Activated naive CD4-positive, alpha-beta T cell treated with anti-CD3 and anti-CD28 coated beads, Interleukin-2, amount 10 ng/mL, durations not matched to agents 7 days and 5 days (primary cell): ENCODE data around the gene SEBOX.

ENCODE experiments used
- CTCF ChIA-PET: fragments of 350-600 bp; sonication (Branson Sonifier 250); formaldehyde crosslinking; loops from one replicate; lab custom pipeline; 2021; ENCODE audit warnings: antibody characterized with exemption; lab: Charles Lee
- DNase-seq: peaks from one replicate; pipeline ENCODE4 v3.0.0-alpha.2; 2020
- H3K27ac Mint-ChIP-seq: one replicate; pipeline ENCODE4 v1.8.0; 2021; ENCODE audit warnings: mild to moderate bottlenecking, moderate library complexity, mixed read lengths
- H3K27me3 Mint-ChIP-seq: one replicate; pipeline ENCODE4 v1.8.0; 2021; ENCODE audit warnings: mild to moderate bottlenecking, mixed read lengths
- H3K36me3 Mint-ChIP-seq: one replicate; pipeline ENCODE4 v1.8.0; 2021; ENCODE audit warnings: mixed read lengths
- H3K4me1 Mint-ChIP-seq: one replicate; pipeline ENCODE4 v1.8.0; 2021; ENCODE audit warnings: mixed read lengths
- H3K4me3 Mint-ChIP-seq: one replicate; pipeline ENCODE4 v1.8.0; 2021; ENCODE audit warnings: mild to moderate bottlenecking, moderate library complexity, mixed read lengths
- H3K9me3 Mint-ChIP-seq: one replicate; pipeline ENCODE4 v1.8.0; 2021; ENCODE audit warnings: mixed read lengths

Gene SEBOX

GRCh38 chr17:28320215-28321061 is 44.6 kb downstream of the SEBOX start:
- CTCF ChIA-PET, result no interaction called here
- peaks cover 11% of the 10 kb centered on the region for H3K27me3 Mint-ChIP-seq
- H3K4me1 Mint-ChIP-seq, result peaks cover 42% of the 10 kb centered on the region
- peak overlapping the region; percentile 83 for H3K4me3 Mint-ChIP-seq
- H3K9me3 Mint-ChIP-seq, result no peaks in the 10 kb centered on the region
- peaks cover 7% of the 10 kb centered on the region for H3K36me3 Mint-ChIP-seq
- H3K27ac Mint-ChIP-seq, result peak overlapping the region; percentile 5
- DNase-seq, result no peak

GRCh38 chr17:28319598-28319935 is 45.4 kb downstream of the SEBOX start:
- CTCF ChIA-PET, result no interaction called here
- Mint-ChIP-seq H3K9me3 (no peaks in the 10 kb centered on the region), H3K27me3 (peaks cover 16% of the 10 kb centered on the region), H3K4me1 (peaks cover 42% of the 10 kb centered on the region), H3K4me3 (peak overlapping the region; percentile 83), H3K36me3 (peaks cover 7% of the 10 kb centered on the region), H3K27ac (peak overlapping the region; percentile 81)
- no peak for DNase-seq

- peak within 1 kb of the TSS; percentile 81 for H3K27ac Mint-ChIP-seq
- DNase-seq, result peak; percentile 97
- H3K27me3 Mint-ChIP-seq, result peaks cover 16% of the 10 kb centered on the region
- peak within 1 kb of the TSS; percentile 83 for H3K4me3 Mint-ChIP-seq
- CTCF ChIA-PET, result interaction anchor here (1.8 kb wide), 1 partner anchor 15 kb away, joined by 7 read pairs; no protein-coding TSS in a partner anchor
- H3K36me3 Mint-ChIP-seq, result peaks cover 7% of the 10 kb centered on the region
- peaks cover 42% of the 10 kb centered on the region for H3K4me1 Mint-ChIP-seq
- no peaks in the 10 kb centered on the region for H3K9me3 Mint-ChIP-seq
Observed at GRCh38 chr17:28318759-28319597, 46.0 kb downstream of the SEBOX start, which contains the start of gene TMEM97. Gene TMEM97, plus strand, starts transcription at chr17:28319200. Its CDS starts 40 bp downstream, at chr17:28319240.

- CTCF ChIA-PET, result interaction anchor here (1.6 to 1.8 kb wide), 2 partner anchors 14 to 67 kb away, joined by 4 to 7 read pairs; no protein-coding TSS in a partner anchor
- Mint-ChIP-seq H3K36me3 (peaks cover 7% of the 10 kb centered on the region), H3K9me3 (no peaks in the 10 kb centered on the region), H3K27ac (peak overlapping the region; percentile 81), H3K27me3 (peaks cover 23% of the 10 kb centered on the region), H3K4me3 (peak overlapping the region; percentile 83), H3K4me1 (peaks cover 41% of the 10 kb centered on the region)
- peak; percentile 33 for DNase-seq
Observed at GRCh38 chr17:28317966-28318758, 46.8 kb downstream of the SEBOX start.

- Mint-ChIP-seq H3K4me3 (peak overlapping the region; percentile 83), H3K27me3 (peaks cover 28% of the 10 kb centered on the region), H3K9me3 (no peaks in the 10 kb centered on the region), H3K36me3 (peaks cover 5% of the 10 kb centered on the region), H3K27ac (no peak overlapping the region), H3K4me1 (peaks cover 37% of the 10 kb centered on the region)
- DNase-seq, result no peak
- CTCF ChIA-PET, result interaction anchor here (1.6 to 1.8 kb wide), 2 partner anchors 13 to 66 kb away, joined by 4 to 7 read pairs; no protein-coding TSS in a partner anchor
Observed at GRCh38 chr17:28317099-28317965, 47.7 kb downstream of the SEBOX start.

- Mint-ChIP-seq H3K4me3 (no peak overlapping the region), H3K27me3 (peaks cover 36% of the 10 kb centered on the region), H3K9me3 (no peaks in the 10 kb centered on the region), H3K36me3 (peaks cover 4% of the 10 kb centered on the region), H3K27ac (no peak overlapping the region), H3K4me1 (peaks cover 28% of the 10 kb centered on the region)
- DNase-seq, result no peak
- CTCF ChIA-PET, result interaction anchor here (1.2 to 1.6 kb wide), 2 partner anchors 20 to 100 kb away, joined by 3 to 4 read pairs; partner anchors contain the start of gene TNFAIP1
Observed at GRCh38 chr17:28315846-28316705, 48.9 kb downstream of the SEBOX start.

- Mint-ChIP-seq H3K27ac (no peak overlapping the region), H3K9me3 (no peaks in the 10 kb centered on the region), H3K4me3 (no peak overlapping the region), H3K36me3 (no peaks in the 10 kb centered on the region), H3K27me3 (peaks cover 40% of the 10 kb centered on the region), H3K4me1 (peaks cover 12% of the 10 kb centered on the region)
- CTCF ChIA-PET, result no interaction called here
- no peak for DNase-seq
Observed at GRCh38 chr17:28313841-28314240, 51.2 kb downstream of the SEBOX start.
